NCI-H2029 (cell line): Measurements from ENCODE around the gene NGF.

Source experiments
- DNase-seq: peaks from one replicate; lab custom pipeline; 2025; lab: John Stamatoyannopoulos, UW

The NGF gene

DNA sequence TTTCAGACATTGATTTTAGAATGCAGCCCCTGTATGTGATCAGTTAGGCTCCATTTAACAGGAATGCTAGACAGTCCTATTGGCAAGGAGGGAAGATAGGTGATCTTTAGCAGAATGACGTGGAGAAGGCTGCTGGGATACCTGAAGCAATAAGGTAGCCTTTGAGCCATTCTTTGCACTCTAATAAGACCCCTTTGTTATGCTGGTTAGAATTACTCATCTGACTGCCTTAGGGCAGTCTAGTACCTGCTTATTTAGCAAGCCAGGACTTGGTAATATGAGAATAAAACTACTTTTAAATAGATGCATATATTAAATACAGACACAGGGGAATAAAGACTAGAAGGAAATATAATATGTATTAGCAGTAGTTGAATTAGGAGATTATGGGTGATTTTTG lies 29.1 kb downstream of the NGF start:
- DNase-seq, result no peak

DNA sequence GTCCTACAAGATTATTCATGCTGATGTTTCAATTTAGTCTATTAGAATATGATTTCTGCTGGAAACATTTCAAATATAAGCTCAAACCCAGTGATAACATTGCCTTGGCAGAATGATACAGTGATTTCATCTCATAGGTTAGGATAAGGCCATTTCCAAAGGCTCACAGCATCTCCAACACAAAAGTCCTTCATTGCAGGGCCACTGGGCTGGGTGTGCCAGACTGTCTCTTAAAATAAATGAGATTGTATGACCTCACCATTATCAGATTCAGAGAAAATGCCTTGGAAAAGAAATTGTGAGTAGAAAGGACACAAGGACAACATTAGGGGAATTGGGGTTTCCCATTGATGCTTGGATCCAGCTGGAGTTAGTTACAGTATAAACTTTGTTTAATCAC lies 30.4 kb downstream of the NGF start:
- DNase-seq, result no peak

DNA sequence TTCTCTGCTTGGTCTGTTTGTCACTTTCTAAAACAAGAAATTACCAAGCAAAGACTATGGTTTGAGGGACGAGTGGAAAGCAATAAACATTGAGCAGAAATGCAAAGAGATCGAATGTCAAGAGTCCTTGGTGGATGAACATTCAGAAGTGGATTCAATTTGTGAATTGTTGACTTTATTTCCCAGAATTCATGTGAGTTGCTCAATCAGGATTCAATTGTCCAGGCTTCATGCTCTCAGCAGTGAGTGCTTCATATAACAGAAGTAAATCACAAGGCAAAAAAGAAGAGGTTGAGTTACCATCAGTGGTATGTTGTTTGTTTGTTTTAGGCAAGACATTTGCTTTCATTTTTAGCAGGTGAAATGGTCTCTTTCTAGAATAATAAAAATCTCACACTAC lies 31.9 kb downstream of the NGF start:
- peak; percentile 68 for DNase-seq

DNA sequence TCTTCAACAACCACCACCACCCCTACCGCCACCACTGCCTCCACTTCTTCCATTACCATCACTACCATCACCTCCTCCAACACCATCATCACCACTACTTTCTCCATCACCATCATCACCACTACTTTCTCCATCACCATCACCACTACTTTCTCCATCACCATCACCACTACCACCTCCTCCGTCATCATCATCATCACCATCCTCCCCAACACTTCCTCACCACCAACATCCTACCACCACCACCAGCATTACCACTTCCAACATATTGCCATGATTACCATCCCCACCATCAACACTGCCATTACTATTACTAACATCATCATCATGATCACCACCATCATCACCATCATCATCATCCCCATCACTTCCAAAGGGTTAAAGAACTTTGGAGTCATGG lies 34.7 kb downstream of the NGF start:
- DNase-seq, result no peak

DNA sequence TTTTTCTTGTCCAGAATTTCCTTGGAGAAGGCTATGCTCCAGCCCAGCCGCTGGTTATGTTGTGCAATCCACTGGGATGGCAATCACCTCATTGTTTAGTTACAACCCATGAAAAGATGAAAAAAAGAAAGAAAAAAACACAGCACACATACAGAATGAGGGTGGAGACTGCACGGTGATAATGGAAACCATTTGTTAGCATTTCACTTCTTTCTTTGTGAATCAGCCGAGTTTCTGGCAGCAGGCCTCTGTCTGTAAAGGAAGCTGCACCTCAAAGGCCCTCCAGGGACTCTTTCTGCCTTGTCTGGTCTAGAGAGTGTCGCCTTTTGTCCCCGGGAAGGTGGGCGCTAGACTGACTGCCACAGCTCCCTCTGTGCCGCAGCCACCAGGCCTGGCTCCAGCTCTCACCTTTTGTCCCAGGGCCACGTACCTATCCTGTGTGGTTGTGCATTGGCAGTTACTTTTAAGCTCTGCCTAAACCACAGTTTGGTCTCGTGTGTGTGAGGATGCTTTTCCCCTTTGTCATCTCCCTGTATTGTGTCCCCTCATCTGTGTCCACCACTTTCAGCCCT lies 35.6 kb downstream of the NGF start:
- no peak for DNase-seq

DNA sequence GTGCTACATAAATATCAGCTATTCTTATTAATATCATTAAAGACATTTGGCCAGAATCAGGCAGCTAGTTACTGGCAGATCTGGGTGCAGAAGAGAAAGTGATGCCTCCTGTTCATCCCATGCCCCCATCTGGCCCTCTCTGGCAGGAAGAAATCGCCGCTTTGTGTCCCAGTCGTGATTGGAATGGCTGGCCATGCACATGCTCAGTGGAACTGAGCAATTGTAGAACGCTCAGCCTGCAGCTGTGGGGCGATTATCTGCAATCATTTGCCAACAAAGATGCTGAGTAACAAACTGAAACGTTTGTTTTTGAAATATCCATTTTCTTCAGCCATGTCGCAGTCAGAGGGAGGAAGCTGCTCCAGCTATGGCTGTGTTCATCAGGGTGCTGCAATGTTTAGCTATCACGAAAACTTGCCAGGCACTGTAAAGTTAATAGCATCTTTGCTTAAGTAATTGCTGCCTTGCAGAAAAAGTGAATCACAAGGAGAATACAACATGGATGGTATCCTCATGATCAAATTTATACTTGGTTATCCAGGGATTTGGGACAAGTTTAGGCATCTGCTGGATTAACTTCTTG lies 36.5 kb downstream of the NGF start:
- DNase-seq, result no peak

DNA sequence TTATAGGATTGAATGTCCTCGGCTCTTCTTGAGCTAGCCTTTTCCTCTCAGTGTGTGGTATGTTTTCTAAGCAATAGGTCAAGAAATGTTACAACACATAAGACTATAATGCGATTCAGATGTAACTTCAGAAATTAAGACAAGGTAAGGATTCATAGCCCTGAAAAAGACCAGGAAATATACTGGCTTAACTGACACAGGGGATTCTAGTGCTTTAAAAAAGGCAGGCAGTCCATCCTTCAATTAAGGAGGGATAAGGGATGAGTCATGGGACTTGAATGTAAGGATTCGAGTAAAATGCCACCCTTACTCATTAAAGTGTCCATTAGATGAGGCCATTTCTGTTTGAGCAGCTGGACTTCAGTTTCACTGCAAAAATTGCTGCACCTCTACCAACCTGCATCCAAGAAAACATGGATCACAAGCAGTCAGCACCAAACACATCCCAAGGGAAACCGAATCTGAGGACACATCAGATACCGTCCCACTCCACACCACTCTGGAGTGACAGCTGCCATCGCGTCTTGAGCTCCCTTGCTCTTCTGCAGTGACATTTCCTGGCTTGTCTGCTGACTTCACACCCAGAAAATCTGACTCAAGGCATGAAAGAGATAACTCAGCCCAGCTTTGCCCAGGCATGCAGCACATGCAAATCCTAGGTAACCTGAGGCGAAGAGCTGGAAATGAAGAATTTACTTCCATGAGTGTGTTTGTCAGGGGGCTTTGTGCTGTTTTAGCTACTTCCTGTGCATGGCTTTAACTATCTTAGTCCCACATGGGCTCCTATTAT lies 37.8 kb downstream of the NGF start:
- no peak for DNase-seq

DNA sequence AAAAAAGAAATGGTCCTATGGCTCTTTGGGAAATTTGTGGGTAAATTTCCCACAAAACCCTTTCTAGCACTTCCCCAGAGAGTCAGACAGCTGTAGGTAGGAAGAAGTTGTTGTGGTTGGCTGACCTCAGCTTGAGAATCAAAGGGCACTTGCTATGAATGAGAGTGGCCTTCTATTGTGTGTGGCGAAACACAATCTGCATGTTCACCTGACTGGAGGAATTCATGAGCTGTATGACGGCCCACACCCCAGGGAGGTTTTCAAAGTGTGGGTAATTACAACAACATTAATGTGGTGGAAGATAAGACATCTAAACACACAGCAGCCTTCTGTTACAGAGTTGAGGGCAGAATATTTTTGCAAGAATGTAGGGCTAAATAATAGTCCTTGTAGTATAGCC lies 38.8 kb downstream of the NGF start:
- no peak for DNase-seq

DNA sequence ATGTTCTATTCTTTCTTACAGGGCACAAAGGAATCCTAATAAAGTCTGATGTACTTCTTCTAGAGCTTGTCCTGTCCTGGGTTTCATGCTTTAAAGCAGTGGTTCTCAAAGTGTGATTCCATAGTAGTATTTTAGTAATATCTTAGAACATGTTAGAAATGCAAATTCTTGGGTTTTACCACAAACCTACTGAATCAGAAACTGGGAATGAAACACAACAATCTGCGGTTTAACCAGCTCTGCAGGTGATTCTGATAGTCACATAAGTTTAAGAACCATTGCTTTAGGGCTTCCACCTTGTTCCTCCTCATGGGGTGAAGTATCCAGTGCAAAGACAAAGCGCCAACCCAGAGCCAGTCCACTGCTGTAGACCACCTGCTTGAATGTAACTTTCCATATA lies 41.1 kb downstream of the NGF start:
- no peak for DNase-seq

DNA sequence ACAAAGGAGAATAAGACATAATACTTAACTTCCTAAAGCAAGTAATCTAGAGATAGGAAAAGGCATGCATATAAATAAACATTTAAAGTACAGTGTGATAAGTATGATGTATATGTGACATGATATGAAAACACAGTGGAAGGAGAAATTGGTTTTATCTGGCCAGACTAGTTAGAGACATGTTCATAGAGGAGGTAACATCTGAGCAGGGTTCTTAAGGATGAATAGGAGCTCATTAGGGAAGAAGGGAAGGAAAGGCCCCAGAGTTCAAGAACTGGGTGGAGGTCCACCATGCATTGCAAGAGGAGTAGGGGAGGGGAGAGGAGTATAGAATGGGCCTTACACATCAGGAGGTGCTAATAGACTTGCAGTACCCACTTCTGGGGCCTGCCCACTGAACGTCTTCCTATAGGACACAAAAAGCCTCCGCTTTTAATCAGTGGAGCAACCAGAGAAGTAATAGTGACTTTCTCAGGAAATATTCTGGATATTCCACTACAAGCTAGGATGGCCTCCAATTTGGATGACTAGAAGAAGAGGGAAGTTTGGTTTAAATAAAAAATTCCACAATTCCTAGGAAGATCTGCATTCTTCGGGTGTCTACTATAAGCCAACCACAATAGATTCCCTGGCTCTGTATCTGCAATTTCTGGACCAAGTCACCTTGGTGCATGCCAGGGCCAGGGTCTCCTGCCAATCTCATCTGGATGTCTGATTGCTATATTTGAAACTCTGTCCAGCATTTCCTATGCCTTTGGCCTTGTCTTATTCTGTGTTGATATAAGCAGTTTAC lies 41.9 kb downstream of the NGF start:
- DNase-seq, result no peak

DNA sequence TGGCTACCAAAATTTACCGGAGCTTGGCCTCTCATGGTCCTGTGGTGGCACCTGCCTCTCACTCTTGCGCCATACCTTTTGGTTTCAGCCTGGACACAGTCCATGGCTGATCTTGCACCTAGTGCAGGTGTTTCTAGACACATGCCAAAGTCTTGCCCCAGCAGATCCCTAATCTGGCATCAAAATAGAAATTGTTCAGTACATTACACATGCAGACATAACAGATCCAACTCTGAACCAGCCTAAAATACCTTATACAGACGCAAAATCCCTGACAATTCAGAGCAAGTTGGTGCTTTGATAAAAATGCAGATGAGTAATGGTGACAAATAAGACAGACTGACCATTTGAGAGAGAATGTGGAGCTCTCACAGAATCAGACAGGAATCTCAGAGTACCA lies 44.1 kb downstream of the NGF start:
- DNase-seq, result no peak

DNA sequence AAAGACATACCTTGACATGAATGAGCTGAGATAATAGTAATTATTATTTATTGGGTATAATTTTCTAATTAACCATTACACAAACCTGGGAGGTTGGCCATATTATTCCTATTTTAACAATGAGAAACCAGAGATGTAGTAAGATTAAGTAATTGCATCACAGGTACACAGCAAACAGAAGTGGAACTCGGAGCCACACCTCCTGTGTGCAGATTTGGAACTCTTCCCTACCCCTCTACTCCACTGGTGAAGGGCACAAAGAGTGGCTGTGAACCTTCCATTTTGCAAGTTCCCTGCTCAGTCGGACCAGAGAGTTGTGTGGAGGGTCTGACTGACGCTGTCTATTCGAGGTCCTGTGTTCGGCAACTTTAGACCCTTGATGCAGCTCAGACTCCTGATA lies 45.0 kb downstream of the NGF start:
- no peak for DNase-seq

DNA sequence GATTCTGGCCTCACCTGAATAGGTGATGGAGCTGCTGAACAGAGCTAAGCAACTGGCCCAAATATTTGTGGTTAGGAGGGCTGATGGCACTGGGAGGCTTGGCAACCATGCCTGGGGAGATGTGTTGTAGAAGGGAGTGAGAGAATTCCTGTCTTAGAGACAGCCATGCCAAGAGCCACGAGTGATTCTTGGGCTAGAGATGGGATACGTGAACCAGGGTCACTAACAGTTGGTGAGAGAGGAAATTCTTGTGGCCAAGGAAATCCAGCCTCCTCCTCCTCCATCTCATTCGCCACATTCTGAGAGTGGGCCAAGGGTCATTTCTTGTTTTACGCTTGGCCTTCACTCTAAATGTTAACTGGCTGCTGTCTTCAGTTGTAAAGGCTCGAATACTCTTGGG lies 46.3 kb downstream of the NGF start:
- DNase-seq, result no peak

DNA sequence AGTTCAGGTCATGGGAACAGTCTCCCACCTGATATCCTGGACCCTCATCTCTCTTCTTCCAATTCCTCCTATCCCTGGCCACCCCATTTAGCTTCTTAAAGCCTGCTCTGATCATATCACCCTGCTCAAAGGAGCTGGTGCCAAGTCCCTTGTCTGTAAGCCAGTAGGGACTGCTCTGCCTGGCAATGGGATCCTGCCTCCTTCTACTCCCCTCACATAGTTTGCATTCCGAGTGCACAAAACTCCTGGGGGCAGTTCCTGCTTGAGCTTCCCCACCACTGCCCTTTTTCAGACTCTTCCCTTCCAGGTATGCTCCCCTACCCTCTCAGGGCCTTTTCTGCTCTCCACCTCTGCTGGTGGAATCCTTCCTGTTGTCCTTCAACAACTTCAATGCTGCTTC lies 48.1 kb downstream of the NGF start:
- no peak for DNase-seq

DNA sequence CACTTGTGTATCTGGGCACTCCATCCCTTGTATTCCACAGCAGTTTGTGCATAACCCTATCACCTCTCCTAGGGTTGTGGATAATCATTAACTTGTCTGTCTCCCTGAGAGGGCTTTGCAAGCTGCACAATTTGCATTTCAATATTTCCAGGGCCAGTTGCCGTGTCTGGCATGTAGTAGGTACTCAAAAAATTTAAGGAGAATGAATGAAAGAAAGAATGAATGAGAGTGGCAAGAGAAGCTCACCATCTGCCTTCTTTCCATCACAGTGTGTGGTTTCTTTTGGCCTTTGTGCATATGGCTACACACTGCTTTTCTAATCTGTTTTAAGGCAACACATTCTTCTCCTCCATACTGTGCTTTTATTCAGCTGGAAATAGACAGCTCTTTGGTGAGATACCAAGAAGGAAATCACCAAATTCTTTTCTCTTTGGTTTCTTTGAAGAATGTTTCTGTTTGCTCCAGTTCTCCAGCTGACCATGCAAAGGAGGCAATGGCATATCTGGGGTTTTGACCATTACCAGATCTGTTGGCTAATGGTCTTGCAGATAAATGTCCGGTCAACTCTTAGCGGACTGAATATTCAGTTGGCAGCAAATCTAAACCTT lies 49.4 kb downstream of the NGF start:
- DNase-seq, result no peak

DNA sequence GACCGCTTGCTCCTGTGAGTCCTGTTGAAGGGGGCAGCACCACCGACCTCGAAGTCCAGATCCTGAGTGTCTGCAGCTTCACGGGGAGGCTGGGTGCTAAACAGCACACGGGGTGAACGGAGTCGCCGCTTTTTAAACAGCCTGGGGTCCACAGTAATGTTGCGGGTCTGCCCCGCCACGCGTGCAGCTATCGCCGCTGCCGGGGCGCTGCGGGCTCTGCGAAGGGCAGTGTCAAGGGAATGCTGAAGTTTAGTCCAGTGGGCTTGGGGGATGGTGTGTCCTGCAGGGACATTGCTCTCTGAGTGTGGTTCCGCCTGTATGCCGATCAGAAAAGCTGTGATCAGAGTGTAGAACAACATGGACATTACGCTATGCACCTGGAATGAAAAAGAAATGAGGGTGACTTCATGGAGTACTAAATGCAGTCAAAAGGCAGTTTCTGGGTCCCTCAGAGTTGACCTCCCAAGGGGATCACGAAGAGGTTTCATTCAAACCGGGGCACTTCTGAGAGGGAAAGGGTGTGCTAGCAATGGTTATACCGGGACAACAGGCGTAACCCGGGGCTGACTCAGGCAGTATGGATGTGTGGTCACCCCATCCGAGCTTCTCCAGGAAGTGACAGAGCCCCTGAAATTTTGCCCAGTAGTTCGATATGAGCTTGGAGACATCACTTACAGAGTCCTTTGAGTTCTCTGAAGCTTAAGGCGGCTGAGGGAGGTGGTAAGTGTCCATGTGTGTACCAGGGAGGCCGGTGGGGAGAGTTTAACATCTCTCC lies 51.4 kb downstream of the NGF start:
- DNase-seq, result no peak

DNA sequence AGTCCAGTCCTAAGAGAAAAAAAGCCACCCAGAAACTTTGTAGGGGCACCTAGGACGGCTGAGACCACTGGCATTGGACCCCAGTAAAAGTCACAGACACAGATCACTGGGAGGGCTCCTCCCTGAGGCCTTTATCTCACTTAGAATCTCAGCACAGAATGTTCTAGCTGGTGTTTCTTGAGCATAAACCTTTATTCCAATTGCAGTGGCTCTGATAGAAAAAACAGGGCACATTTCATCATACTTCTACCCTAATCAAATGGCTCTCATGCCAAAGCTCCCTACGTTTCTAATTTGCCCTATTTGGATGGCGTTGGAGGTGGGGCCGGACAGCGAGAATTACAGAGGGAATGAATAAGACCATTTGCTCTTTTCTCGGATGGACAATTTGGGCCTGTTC lies 53.8 kb downstream of the NGF start:
- no peak for DNase-seq

DNA sequence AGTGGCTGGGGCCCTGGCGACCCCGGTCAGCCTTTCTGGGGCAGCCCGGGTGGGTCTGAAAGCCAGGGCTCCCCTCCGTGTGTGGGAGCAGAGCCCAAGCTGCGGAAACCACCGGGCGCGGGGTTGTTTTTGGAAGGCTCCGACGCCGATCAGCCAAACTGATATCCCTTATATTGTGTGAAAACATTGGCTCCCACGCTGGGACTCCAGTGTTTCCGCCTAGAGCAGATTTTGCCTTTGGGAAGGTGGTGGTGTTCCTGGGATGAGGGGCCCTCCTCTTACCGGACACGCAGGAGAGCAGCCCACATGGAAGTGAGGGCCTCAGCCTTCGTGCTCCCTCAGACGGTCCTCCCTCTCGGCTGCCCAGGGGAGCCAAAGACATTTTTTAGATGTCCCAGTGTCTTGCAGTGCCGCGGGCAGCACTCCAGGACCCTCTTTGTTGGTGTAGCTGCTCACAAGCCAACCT lies 54.3 kb downstream of the NGF start:
- no peak for DNase-seq

DNA sequence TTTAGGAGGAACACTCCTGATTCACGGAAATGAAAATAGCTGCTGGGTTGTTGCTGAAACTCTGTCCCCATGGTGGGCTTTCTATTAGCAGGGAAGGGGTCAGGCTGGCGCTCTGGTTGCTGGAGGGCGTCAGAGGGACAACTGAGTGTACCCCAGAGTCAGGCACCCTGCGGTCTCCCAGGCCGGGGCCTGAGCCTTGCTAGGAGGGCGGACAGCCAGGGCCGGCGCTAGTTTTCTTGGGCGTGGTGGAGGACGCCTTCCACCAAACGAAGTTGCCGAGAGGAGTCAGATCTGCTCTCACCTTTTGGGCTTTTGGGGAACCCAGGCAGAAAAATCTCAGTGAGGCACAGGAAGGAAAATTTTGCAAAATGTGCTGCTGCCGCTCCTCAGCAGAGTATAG lies 54.8 kb downstream of the NGF start:
- DNase-seq, result no peak

DNA sequence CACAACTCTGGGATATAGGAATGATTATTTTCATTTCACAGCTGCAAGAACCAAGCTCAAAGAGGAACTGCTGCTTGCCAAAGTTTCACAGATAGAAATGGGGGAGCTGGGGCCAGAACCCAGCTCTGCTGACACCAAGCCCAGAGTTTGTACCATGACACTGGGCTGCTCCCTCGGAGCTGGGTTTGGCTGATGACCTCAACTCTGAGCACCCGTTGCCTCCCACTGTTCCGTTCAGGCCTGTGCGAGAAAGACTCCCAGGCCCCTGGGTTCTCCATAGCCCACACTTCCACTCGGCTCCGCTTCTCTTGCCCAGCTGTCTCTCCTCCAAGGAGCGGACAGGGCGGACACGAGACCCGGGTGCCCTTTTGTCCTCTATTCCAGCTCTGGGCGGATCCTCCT lies 55.2 kb downstream of the NGF start:
- no peak for DNase-seq

DNA sequence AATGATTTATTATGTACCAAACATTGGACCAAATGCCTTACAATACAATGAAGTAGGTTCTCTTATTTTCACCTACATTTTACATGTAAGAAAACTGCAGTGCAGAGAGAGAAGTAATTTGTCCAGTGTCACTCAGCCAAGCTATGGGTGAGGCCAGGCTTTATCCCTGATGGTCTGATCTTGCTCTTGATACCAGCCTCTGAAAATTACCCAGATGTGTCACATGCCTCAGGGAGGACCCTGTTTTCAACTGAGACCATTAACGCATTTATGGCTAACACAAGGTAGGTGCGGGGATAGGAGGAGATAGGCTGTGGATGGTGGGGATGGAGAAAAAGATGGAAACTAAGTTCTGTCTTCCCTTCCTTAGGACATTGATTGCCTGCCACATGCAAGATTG lies 56.9 kb downstream of the NGF start:
- DNase-seq, result no peak

DNA sequence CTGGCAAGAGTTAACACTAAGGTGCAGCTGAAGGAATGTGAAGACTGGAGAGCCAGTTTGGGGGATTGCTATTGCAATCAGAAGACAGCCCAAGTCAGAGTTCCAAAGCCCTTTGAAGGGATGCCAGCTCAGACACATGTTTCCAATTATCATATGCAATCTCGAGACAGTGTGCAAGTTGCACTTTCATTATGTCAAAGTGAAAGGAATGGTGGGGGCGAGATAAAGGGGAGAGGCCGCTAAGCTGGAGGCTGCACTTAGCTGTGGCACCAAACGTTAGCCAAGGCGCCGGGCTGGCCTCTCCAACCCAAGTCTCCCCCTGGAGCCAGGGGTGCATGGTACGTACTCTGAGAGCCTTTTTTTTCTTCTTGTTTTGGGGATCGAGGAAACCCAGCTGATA lies 58.0 kb downstream of the NGF start:
- DNase-seq, result no peak
